ENCODE results near the gene RNF123. TPM values are rescaled to one million over a fixed set of nuclear protein-coding genes. Genes with fewer than 3 reads are reported as not detected.

The RNF123 gene
- total RNA-seq, 1 experiment from 2014 or later, result 47.1 TPM

DNA sequence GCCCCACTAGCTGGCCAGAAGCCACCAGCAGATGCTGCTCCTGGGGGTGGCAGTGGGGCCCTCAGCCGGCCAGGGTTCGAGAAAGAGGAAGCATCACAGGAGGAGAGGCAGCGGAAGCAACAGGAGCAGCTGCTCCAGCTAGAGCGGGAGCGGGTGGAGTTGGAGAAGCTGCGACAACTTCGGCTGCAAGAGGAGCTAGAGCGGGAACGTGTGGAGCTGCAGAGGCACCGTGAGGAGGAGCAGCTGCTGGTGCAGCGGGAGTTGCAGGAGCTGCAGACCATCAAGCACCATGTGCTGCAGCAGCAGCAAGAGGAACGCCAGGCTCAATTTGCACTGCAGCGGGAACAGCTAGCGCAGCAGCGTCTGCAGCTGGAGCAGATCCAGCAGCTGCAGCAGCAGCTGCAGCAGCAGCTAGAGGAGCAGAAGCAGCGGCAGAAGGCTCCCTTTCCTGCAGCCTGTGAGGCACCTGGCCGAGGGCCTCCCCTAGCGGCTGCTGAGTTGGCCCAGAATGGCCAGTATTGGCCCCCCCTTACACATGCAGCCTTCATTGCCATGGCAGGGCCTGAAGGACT, 32.7 kb upstream of the RNF123 start (continued):
- TF ChIP-seq, protein P1, sequence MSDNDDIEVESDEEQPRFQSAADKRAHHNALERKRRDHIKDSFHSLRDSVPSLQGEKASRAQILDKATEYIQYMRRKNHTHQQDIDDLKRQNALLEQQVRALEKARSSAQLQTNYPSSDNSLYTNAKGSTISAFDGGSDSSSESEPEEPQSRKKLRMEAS (CRISPR knock-in tag; IDR thresholded peaks at IDR 0.05), result no peak
- TF ChIP-seq, protein P2, sequence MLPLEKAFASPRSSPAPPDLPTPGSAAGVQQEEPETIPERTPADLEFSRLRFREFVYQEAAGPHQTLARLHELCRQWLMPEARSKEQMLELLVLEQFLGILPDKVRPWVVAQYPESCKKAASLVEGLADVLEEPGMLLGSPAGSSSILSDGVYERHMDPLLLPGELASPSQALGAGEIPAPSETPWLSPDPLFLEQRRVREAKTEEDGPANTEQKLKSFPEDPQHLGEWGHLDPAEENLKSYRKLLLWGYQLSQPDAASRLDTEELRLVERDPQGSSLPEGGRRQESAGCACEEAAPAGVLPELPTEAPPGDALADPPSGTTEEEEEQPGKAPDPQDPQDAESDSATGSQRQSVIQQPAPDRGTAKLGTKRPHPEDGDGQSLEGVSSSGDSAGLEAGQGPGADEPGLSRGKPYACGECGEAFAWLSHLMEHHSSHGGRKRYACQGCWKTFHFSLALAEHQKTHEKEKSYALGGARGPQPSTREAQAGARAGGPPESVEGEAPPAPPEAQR (CRISPR knock-in tag; IDR thresholded peaks at IDR 0.05), result no peak
- TF ChIP-seq ZNF416 (CRISPR knock-in tag; IDR thresholded peaks at IDR 0.05), result no peak
- no peak for TF ChIP-seq GRHL2 (CRISPR knock-in tag; IDR thresholded peaks at IDR 0.05; ENCODE audit: insufficient replicate concordance, severe bottlenecking)
- TF ChIP-seq, protein P3, sequence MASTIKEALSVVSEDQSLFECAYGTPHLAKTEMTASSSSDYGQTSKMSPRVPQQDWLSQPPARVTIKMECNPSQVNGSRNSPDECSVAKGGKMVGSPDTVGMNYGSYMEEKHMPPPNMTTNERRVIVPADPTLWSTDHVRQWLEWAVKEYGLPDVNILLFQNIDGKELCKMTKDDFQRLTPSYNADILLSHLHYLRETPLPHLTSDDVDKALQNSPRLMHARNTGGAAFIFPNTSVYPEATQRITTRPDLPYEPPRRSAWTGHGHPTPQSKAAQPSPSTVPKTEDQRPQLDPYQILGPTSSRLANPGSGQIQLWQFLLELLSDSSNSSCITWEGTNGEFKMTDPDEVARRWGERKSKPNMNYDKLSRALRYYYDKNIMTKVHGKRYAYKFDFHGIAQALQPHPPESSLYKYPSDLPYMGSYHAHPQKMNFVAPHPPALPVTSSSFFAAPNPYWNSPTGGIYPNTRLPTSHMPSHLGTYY (CRISPR knock-in tag; IDR thresholded peaks at IDR 0.05), result no peak
- TF ChIP-seq JUN (CRISPR knock-in tag; IDR thresholded peaks at IDR 0.05), result no peak
- TF ChIP-seq ZNF121 (CRISPR knock-in tag; IDR thresholded peaks at IDR 0.05), result no peak
- TF ChIP-seq, protein P4, sequence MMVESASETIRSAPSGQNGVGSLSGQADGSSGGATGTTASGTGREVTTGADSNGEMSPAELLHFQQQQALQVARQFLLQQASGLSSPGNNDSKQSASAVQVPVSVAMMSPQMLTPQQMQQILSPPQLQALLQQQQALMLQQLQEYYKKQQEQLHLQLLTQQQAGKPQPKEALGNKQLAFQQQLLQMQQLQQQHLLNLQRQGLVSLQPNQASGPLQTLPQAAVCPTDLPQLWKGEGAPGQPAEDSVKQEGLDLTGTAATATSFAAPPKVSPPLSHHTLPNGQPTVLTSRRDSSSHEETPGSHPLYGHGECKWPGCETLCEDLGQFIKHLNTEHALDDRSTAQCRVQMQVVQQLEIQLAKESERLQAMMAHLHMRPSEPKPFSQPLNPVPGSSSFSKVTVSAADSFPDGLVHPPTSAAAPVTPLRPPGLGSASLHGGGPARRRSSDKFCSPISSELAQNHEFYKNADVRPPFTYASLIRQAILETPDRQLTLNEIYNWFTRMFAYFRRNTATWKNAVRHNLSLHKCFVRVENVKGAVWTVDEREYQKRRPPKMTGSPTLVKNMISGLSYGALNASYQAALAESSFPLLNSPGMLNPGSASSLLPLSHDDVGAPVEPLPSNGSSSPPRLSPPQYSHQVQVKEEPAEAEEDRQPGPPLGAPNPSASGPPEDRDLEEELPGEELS (CRISPR knock-in tag; IDR thresholded peaks at IDR 0.05), result no peak
- TF ChIP-seq, protein P5, sequence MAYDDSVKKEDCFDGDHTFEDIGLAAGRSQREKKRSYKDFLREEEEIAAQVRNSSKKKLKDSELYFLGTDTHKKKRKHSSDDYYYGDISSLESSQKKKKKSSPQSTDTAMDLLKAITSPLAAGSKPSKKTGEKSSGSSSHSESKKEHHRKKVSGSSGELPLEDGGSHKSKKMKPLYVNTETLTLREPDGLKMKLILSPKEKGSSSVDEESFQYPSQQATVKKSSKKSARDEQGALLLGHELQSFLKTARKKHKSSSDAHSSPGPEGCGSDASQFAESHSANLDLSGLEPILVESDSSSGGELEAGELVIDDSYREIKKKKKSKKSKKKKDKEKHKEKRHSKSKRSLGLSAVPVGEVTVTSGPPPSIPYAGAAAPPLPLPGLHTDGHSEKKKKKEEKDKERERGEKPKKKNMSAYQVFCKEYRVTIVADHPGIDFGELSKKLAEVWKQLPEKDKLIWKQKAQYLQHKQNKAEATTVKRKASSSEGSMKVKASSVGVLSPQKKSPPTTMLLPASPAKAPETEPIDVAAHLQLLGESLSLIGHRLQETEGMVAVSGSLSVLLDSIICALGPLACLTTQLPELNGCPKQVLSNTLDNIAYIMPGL (CRISPR knock-in tag; IDR thresholded peaks at IDR 0.05), result no peak
- TF ChIP-seq CREM (CRISPR knock-in tag; IDR thresholded peaks at IDR 0.05), result no peak
- TF ChIP-seq MXD4 (CRISPR knock-in tag; IDR thresholded peaks at IDR 0.05; ENCODE audit: borderline replicate concordance), result no peak
- no peak for TF ChIP-seq SP1 (CRISPR knock-in tag; conservative IDR thresholded peaks at IDR 0.05)

DNA sequence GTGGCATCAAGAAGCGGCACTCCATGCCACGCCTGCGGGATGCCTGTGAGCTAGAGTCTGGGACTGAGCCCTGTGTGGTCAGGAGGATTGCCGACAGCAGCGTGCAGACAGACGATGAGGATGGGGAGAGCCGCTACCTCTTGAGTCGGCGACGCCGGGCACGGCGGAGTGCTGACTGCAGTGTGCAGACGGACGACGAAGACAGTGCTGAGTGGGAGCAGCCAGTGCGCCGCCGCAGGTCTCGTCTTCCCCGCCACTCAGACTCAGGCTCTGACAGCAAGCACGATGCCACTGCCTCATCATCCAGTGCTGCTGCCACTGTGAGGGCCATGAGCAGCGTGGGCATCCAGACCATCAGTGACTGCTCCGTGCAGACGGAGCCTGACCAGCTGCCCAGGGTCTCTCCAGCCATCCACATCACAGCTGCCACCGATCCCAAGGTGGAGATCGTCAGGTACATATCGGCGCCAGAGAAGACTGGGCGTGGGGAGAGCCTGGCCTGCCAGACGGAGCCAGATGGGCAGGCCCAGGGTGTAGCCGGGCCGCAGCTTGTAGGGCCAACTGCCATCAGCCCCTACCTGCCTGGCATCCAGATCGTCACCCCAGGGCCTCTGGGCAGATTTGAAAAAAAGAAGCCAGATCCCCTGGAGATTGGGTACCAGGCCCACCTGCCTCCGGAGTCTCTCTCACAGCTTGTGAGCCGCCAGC, 32.0 kb upstream of the RNF123 start:
- H3K4me3 Mint-ChIP-seq, result no peak overlapping the region
- ATAC-seq (no peak), DNase-seq (ENCODE audit: low spot score) (no peak)
- no peaks in the 10 kb centered on the region for H3K36me3 Mint-ChIP-seq
- no peaks in the 10 kb centered on the region for H3K27me3 Mint-ChIP-seq (ENCODE audit: low read depth)
- POLR2A ChIA-PET, result no interaction called here
- no peaks in the 10 kb centered on the region for H3K4me1 Mint-ChIP-seq
- CTCF ChIA-PET, result interaction anchor here (0.8 to 3.5 kb wide), 5 partner anchors 9 to 486 kb away, joined by 3 to 22 read pairs (median 4); partner anchors contain the start of gene KLHDC8B
- no peaks in the 10 kb centered on the region for H3K9me3 Mint-ChIP-seq
- no peak overlapping the region for H3K27ac Mint-ChIP-seq
- TF ChIP-seq, protein P4 (CRISPR knock-in tag; IDR thresholded peaks at IDR 0.05), result no peak
- TF ChIP-seq, protein P6, sequence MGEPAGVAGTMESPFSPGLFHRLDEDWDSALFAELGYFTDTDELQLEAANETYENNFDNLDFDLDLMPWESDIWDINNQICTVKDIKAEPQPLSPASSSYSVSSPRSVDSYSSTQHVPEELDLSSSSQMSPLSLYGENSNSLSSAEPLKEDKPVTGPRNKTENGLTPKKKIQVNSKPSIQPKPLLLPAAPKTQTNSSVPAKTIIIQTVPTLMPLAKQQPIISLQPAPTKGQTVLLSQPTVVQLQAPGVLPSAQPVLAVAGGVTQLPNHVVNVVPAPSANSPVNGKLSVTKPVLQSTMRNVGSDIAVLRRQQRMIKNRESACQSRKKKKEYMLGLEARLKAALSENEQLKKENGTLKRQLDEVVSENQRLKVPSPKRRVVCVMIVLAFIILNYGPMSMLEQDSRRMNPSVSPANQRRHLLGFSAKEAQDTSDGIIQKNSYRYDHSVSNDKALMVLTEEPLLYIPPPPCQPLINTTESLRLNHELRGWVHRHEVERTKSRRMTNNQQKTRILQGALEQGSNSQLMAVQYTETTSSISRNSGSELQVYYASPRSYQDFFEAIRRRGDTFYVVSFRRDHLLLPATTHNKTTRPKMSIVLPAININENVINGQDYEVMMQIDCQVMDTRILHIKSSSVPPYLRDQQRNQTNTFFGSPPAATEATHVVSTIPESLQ (CRISPR knock-in tag; IDR thresholded peaks at IDR 0.05), result no peak
- TF ChIP-seq IRF2 (CRISPR knock-in tag; IDR thresholded peaks at IDR 0.05; ENCODE audit: borderline replicate concordance, low read depth) (no peak), SOX15 (CRISPR knock-in tag; IDR thresholded peaks at IDR 0.05) (no peak), HMGA2 (CRISPR knock-in tag; IDR thresholded peaks at IDR 0.05) (no peak), GRHL2 (CRISPR knock-in tag; IDR thresholded peaks at IDR 0.05; ENCODE audit: insufficient replicate concordance, severe bottlenecking) (no peak), JUN (CRISPR knock-in tag; IDR thresholded peaks at IDR 0.05) (no peak)
- TF ChIP-seq, protein P7, sequence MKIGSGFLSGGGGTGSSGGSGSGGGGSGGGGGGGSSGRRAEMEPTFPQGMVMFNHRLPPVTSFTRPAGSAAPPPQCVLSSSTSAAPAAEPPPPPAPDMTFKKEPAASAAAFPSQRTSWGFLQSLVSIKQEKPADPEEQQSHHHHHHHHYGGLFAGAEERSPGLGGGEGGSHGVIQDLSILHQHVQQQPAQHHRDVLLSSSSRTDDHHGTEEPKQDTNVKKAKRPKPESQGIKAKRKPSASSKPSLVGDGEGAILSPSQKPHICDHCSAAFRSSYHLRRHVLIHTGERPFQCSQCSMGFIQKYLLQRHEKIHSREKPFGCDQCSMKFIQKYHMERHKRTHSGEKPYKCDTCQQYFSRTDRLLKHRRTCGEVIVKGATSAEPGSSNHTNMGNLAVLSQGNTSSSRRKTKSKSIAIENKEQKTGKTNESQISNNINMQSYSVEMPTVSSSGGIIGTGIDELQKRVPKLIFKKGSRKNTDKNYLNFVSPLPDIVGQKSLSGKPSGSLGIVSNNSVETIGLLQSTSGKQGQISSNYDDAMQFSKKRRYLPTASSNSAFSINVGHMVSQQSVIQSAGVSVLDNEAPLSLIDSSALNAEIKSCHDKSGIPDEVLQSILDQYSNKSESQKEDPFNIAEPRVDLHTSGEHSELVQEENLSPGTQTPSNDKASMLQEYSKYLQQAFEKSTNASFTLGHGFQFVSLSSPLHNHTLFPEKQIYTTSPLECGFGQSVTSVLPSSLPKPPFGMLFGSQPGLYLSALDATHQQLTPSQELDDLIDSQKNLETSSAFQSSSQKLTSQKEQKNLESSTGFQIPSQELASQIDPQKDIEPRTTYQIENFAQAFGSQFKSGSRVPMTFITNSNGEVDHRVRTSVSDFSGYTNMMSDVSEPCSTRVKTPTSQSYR (CRISPR knock-in tag; IDR thresholded peaks at IDR 0.05), result no peak
